H1 (cell line): ENCODE results near the gene CFHR3. TPM values are rescaled to one million over a fixed set of nuclear protein-coding genes. Genes with fewer than 3 reads are reported as not detected.

Source experiments
- CTCF ChIA-PET: fragments of 300-600 bp; sonication (Branson Sonifier 250); formaldehyde crosslinking; loops from one replicate; lab custom pipeline; 2021; ENCODE audit not compliant: partially characterized antibody; lab: Charles Lee
- POLR2A ChIA-PET: fragments of 300-600 bp; sonication (Branson Sonifier 250); formaldehyde crosslinking; loops from one replicate; lab custom pipeline; 2021; ENCODE audit warnings: inconsistent platforms; ENCODE audit not compliant: partially characterized antibody; lab: Charles Lee
- DNase-seq, 2 experiments: peaks; one replicate each; pipeline versions ENCODE4 v3.0.0 to v3.0.0-alpha.2; 2010 to 2022; ENCODE audit warnings: low spot score in 2 of 2, low read depth in 1 of 2, mixed read lengths in 1 of 2
- FAIRE-seq: peaks from 2 replicates; lab custom pipeline; 2011; peaks lifted over from hg19 to GRCh38; lab: Jason Lieb, UNC
- H2AFZ ChIP-seq: 2 replicates; pipeline ENCODE4 v1.8.1; 2012; ENCODE audit warnings: low read length, inconsistent platforms
- H2AK5ac ChIP-seq: 2 replicates; pipeline ENCODE4 v1.6.1; 2013; ENCODE audit warnings: low read depth, low read length
- H2BK120ac ChIP-seq: replicated peaks from 2 replicates; pipeline ENCODE3; 2013; ENCODE audit warnings: low read depth, low read length, inconsistent platforms
- H2BK12ac ChIP-seq: 2 replicates; pipeline ENCODE4 v1.6.1; 2013; ENCODE audit warnings: low read depth, low read length
- H2BK15ac ChIP-seq: 2 replicates; pipeline ENCODE4 v1.6.1; 2013; ENCODE audit warnings: low read length
- H2BK20ac ChIP-seq: 2 replicates; pipeline ENCODE4 v1.6.1; 2013; ENCODE audit warnings: low read length
- H2BK5ac ChIP-seq: 2 replicates; pipeline ENCODE4 v1.6.1; 2013; ENCODE audit warnings: low read depth, low read length
- H3K14ac ChIP-seq: 2 replicates; pipeline ENCODE4 v1.6.1; 2013; ENCODE audit warnings: inconsistent platforms; ENCODE audit not compliant: insufficient read length
- H3K18ac ChIP-seq: 2 replicates; pipeline ENCODE4 v1.6.1; 2013; ENCODE audit warnings: low read length; ENCODE audit errors: extremely low read depth
- H3K23ac ChIP-seq: 2 replicates; pipeline ENCODE4 v1.6.1; 2013; ENCODE audit warnings: inconsistent platforms; ENCODE audit not compliant: insufficient read length
- H3K23me2 ChIP-seq: 2 replicates; pipeline ENCODE4 v1.6.1; 2013; ENCODE audit warnings: low read depth, low read length
- H3K27ac ChIP-seq: 2 replicates; pipeline ENCODE4 v1.6.1; 2011; ENCODE audit warnings: low read depth, low read length, inconsistent platforms
- H3K27me3 ChIP-seq, 4 experiments: replicated peaks in 1 of 4; 1 replicate in 1 of 4; 2 replicates in 3 of 4; pipeline versions ENCODE4 v1.6.1 to v1.8.1; 2011 to 2013; ENCODE audit warnings: low read length in 3 of 4, mild to moderate bottlenecking in 3 of 4, inconsistent platforms in 2 of 4, mixed read lengths in 2 of 4, moderate library complexity in 1 of 4; ENCODE audit not compliant: control insufficient read depth in 3 of 4, insufficient read depth in 3 of 4; ENCODE audit errors: extremely low read depth in 1 of 4
- H3K36me3 ChIP-seq, 4 experiments: 2 replicates each; pipeline versions ENCODE4 v1.6.1 to v1.8.1; 2011 to 2013; ENCODE audit warnings: mild to moderate bottlenecking in 4 of 4, low read length in 3 of 4, moderate library complexity in 2 of 4, control low read depth in 1 of 4, inconsistent platforms in 1 of 4; ENCODE audit not compliant: insufficient read depth in 4 of 4, control insufficient read depth in 2 of 4
- H3K4ac ChIP-seq: replicated peaks from 2 replicates; pipeline ENCODE3; 2013; ENCODE audit warnings: low read length, low read depth, mixed read lengths, inconsistent platforms; ENCODE audit not compliant: insufficient read length
- H3K4me1 ChIP-seq, 4 experiments: replicated peaks in 1 of 4; 1 replicate in 1 of 4; 2 replicates in 3 of 4; pipeline versions ENCODE4 v1.6.1 to v1.8.1; 2011 to 2013; ENCODE audit warnings: low read length in 3 of 4, inconsistent platforms in 2 of 4, mixed read lengths in 1 of 4; ENCODE audit not compliant: insufficient read depth in 4 of 4, control insufficient read depth in 3 of 4
- H3K4me2 ChIP-seq, 2 experiments: 2 replicates each; pipeline versions ENCODE4 v1.6.1 to v1.8.1; 2011 to 2013; ENCODE audit warnings: low read depth in 2 of 2, low read length in 2 of 2, control low read depth in 1 of 2, inconsistent platforms in 1 of 2, mild to moderate bottlenecking in 1 of 2; ENCODE audit not compliant: insufficient read depth in 1 of 2
- H3K4me3 ChIP-seq, 4 experiments: fragments of 200-600, 300-600 bp in 1 of 4; sonication (generic), shearing (Covaris generic), sonication (Bioruptor Twin) in 1 of 4; 2 replicates each; pipeline versions ENCODE4 v1.5.1 to v1.8.1; 2011 to 2016; ENCODE audit warnings: low read length in 4 of 4, low read depth in 3 of 4, control low read depth in 2 of 4, inconsistent platforms in 2 of 4, mild to moderate bottlenecking in 2 of 4, mixed read lengths in 1 of 4, moderate library complexity in 1 of 4; ENCODE audit not compliant: insufficient read depth in 2 of 4; ENCODE audit errors: extremely low read depth in 1 of 4
- H3K56ac ChIP-seq: replicated peaks from 2 replicates; pipeline ENCODE3; 2013; ENCODE audit warnings: low read depth, mild to moderate bottlenecking, mixed read lengths, low read length, inconsistent platforms; ENCODE audit not compliant: insufficient read length
- H3K79me1 ChIP-seq: 2 replicates; pipeline ENCODE4 v1.6.1; 2013; ENCODE audit warnings: low read depth, low read length, control low read depth
- H3K79me2 ChIP-seq, 2 experiments: 2 replicates each; pipeline versions ENCODE4 v1.6.1 to v1.8.1; 2012 to 2013; ENCODE audit warnings: low read length in 2 of 2, mild to moderate bottlenecking in 2 of 2, inconsistent platforms in 1 of 2; ENCODE audit not compliant: insufficient read depth in 2 of 2, control insufficient read depth in 1 of 2
- H3K9ac ChIP-seq, 4 experiments: replicated peaks in 1 of 4; 1 replicate in 1 of 4; 2 replicates in 3 of 4; pipeline versions ENCODE4 v1.6.1 to v1.8.1; 2011 to 2013; ENCODE audit warnings: low read depth in 3 of 4, low read length in 3 of 4, control low read depth in 2 of 4, mild to moderate bottlenecking in 2 of 4, moderate library complexity in 2 of 4, inconsistent platforms in 1 of 4; ENCODE audit errors: extremely low read depth in 1 of 4
- H3K9me3 ChIP-seq, 2 experiments: 2 replicates each; pipeline versions ENCODE4 v1.6.1 to v1.8.1; 2012 to 2013; ENCODE audit warnings: mild to moderate bottlenecking in 2 of 2, moderate library complexity in 2 of 2, control low read depth in 1 of 2, inconsistent platforms in 1 of 2, low read depth in 1 of 2, low read length in 1 of 2, mixed read lengths in 1 of 2; ENCODE audit not compliant: insufficient read depth in 2 of 2
- H4K20me1 ChIP-seq, 2 experiments: replicated peaks in 1 of 2; 2 replicates each; pipeline versions ENCODE3 to v1.8.1; 2011 to 2013; ENCODE audit warnings: inconsistent platforms in 2 of 2, low read length in 2 of 2, mild to moderate bottlenecking in 1 of 2; ENCODE audit not compliant: insufficient read depth in 2 of 2, control insufficient read depth in 1 of 2
- H4K5ac ChIP-seq: 2 replicates; pipeline ENCODE4 v1.6.1; 2013; ENCODE audit warnings: low read length, low read depth, mixed read lengths, inconsistent platforms; ENCODE audit not compliant: insufficient read length
- H4K8ac ChIP-seq: 2 replicates; pipeline ENCODE4 v1.8.0; 2013; ENCODE audit warnings: mild to moderate bottlenecking, moderate library complexity, low read length, inconsistent platforms; ENCODE audit not compliant: insufficient read depth; ENCODE audit errors: extremely low read depth
- H4K91ac ChIP-seq: replicated peaks from 2 replicates; pipeline ENCODE3; 2013; ENCODE audit warnings: low read length, mixed read lengths, inconsistent platforms; ENCODE audit not compliant: insufficient read length
- RNF2 ChIP-seq: fragments of 200-900, 300-1000 bp; sonication (generic); IDR thresholded peaks from 2 replicates; pipeline ENCODE4 v1.7.1; 2016; ENCODE audit warnings: borderline replicate concordance, low read depth, mild to moderate bottlenecking, antibody characterized with exemption, low read length; ENCODE audit not compliant: poor library complexity, severe bottlenecking; ENCODE audit errors: missing control alignments
- SP1 ChIP-seq: IDR thresholded peaks from 2 replicates; pipeline ENCODE4 v1.6.1; 2011; ENCODE audit warnings: low read depth, low read length
- polyA plus RNA-seq, 7 experiments: library from polyadenylated mRNA; depleted of rRNA in 3 of 7; stranded (reverse) in 5 of 7; unstranded in 2 of 7; fragments of >200 nt in 5 of 7; fragments of 200-250 nt in 2 of 7; gene quantifications; 1 replicate in 5 of 7; 2 replicates in 1 of 7; 4 replicates in 1 of 7; pipeline versions ENCODE4 v1.2.1 to v1.2.3, GENCODE V29; 2011 to 2013; ENCODE audit warnings: missing spikeins in 2 of 7, mixed read lengths in 2 of 7
- total RNA-seq: library from RNA; stranded (reverse); fragmentation: NEBNext Ultra II Directional; extraction: Animal tissue kit (Norgen Biotek cat#: 25700); gene quantifications from 2 replicates; pipeline ENCODE4 v1.2.1, GENCODE V29; 2021

Gene CFHR3
- total and polyA plus RNA-seq, 2 of the 8 experiments (the other 6 are each of a cell fraction or from before 2014, with no cell fraction given), result 0.20 to 0.52 TPM

GRCh38 chr1:196738730-196739129 is 35.9 kb upstream of the CFHR3 start:
- no peak overlapping the region for H2AK5ac ChIP-seq
- TF ChIP-seq RNF2 (no peak), SP1 (no peak)
- H3K4me1 ChIP-seq, result peaks cover 0 to 3% (median 0%) of the 10 kb centered on the region in 4 experiments; a peak in 1 of 7 replicates
- ChIA-PET POLR2A (no interaction called here), CTCF (interaction anchor here (1.4 to 2.1 kb wide), 2 partner anchors 15 to 195 kb away, joined by 5 to 6 read pairs; no protein-coding TSS in a partner anchor)
- no peaks in the 10 kb centered on the region for H3K23me2 ChIP-seq
- H2AFZ ChIP-seq, result no peak overlapping the region
- H3K36me3 ChIP-seq, result no peaks in the 10 kb centered on the region
- H2BK20ac ChIP-seq, result no peak overlapping the region
- H2BK5ac ChIP-seq, result no peak overlapping the region
- DNase-seq (no peak), FAIRE-seq (no peak)
- H4K5ac ChIP-seq, result no peak overlapping the region
- H4K91ac ChIP-seq, result no peak overlapping the region
- no peak overlapping the region for H3K4me3 ChIP-seq
- no peak overlapping the region for H3K14ac ChIP-seq
- H3K27ac ChIP-seq, result no peak overlapping the region
- no peaks in the 10 kb centered on the region for H3K79me2 ChIP-seq
- H3K79me1 ChIP-seq, result no peaks in the 10 kb centered on the region
- H2BK12ac ChIP-seq, result no peak overlapping the region
- H3K9me3 ChIP-seq, result peaks cover 12 to 15% of the 10 kb centered on the region in 2 experiments; a peak in 3 of 4 replicates
- H2BK15ac ChIP-seq, result no peak overlapping the region
- no peak overlapping the region for H3K4ac ChIP-seq
- no peaks in the 10 kb centered on the region for H3K27me3 ChIP-seq
- no peak overlapping the region for H3K4me2 ChIP-seq
- H2BK120ac ChIP-seq, result no peak overlapping the region
- no peak overlapping the region for H4K8ac ChIP-seq
- H3K23ac ChIP-seq, result no peak overlapping the region
- H4K20me1 ChIP-seq, result no peaks in the 10 kb centered on the region
- H3K9ac ChIP-seq, result no peak overlapping the region
- no peak overlapping the region for H3K56ac ChIP-seq
- no peak overlapping the region for H3K18ac ChIP-seq
